BJ (cell line): Measurements from ENCODE around the gene PAK5. TPM values are rescaled to one million over a fixed set of nuclear protein-coding genes. Genes with fewer than 3 reads are reported as not detected.

Experiments used
- CTCF ChIA-PET: fragments of 350-600 bp; formaldehyde crosslinking; extraction: SDS; loops from one replicate; lab custom pipeline; 2021; ENCODE audit warnings: antibody characterized with exemption, inconsistent platforms; lab: Yijun Ruan, JAX
- POLR2A ChIA-PET: fragments of 300-600 bp; sonication (Branson Sonifier 250); formaldehyde crosslinking; extraction: SDS; loops from one replicate; lab custom pipeline; 2021; ENCODE audit warnings: antibody characterized with exemption; lab: Charles Lee
- DNase-seq: peaks from one replicate; pipeline ENCODE4 v3.0.0-alpha.2; 2011; ENCODE audit warnings: low read depth
- H3K27me3 ChIP-seq: 2 replicates; pipeline ENCODE4 v1.6.0; 2011; ENCODE audit warnings: low read length; ENCODE audit not compliant: control insufficient read depth, insufficient read depth
- H3K36me3 ChIP-seq: 2 replicates; pipeline ENCODE4 v1.5.1; 2011; ENCODE audit warnings: low read length; ENCODE audit not compliant: control insufficient read depth, insufficient read depth
- H3K4me3 ChIP-seq: 2 replicates; pipeline ENCODE4 v1.5.1; 2011; ENCODE audit warnings: low read depth, mild to moderate bottlenecking, control low read depth, low read length
- polyA plus RNA-seq: library from polyadenylated mRNA; depleted of rRNA; stranded (reverse); fragments of >200 nt; gene quantifications from 2 replicates; pipeline ENCODE4 v1.2.3, GENCODE V29; 2011
- TF ChIP-seq, protein P1 (sequence below): IDR thresholded peaks from 2 replicates; pipeline ENCODE4 v1.5.1; 2011; ENCODE audit warnings: low read depth, mild to moderate bottlenecking, control low read depth, inconsistent platforms, low read length, moderate library complexity; ENCODE audit not compliant: insufficient read depth

PAK5 gene
- polyA plus RNA-seq, 1 experiment = not detected

- TF ChIP-seq, protein P1, sequence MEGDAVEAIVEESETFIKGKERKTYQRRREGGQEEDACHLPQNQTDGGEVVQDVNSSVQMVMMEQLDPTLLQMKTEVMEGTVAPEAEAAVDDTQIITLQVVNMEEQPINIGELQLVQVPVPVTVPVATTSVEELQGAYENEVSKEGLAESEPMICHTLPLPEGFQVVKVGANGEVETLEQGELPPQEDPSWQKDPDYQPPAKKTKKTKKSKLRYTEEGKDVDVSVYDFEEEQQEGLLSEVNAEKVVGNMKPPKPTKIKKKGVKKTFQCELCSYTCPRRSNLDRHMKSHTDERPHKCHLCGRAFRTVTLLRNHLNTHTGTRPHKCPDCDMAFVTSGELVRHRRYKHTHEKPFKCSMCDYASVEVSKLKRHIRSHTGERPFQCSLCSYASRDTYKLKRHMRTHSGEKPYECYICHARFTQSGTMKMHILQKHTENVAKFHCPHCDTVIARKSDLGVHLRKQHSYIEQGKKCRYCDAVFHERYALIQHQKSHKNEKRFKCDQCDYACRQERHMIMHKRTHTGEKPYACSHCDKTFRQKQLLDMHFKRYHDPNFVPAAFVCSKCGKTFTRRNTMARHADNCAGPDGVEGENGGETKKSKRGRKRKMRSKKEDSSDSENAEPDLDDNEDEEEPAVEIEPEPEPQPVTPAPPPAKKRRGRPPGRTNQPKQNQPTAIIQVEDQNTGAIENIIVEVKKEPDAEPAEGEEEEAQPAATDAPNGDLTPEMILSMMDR = no peak
- ChIA-PET CTCF (no interaction called here), POLR2A (no interaction called here)
- no peak for DNase-seq
- no peaks in the 10 kb centered on the region for H3K36me3 ChIP-seq
- no peaks in the 10 kb centered on the region for H3K27me3 ChIP-seq
- no peak overlapping the region for H3K4me3 ChIP-seq
Observed at GRCh38 chr20:9755301-9755700, 83.6 kb downstream of the PAK5 start.

DNA sequence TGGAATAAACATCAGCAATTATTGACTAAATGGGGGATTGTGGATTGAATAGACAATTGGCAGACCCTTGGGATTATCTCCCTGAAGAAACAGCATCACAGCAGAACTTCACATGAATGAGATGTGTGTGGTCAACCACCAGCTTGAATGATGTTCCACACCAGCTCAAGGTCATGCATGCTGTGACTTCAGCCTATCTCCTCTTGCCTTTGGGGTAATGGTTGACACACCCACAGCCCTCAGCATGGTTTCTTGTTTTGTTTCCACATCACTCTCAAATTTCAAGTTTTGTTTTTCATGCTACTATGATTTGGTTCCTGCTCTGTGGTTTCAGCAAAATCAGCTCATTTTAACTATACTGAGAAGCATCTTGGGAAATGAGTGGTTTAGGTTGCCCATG, 94.3 kb downstream of the PAK5 start:
- TF ChIP-seq, protein P1 = no peak
- Histone ChIP-seq H3K4me3 (no peak overlapping the region), H3K36me3 (no peaks in the 10 kb centered on the region), H3K27me3 (no peaks in the 10 kb centered on the region)
- ChIA-PET CTCF (no interaction called here), POLR2A (no interaction called here)
- no peak for DNase-seq

GRCh38 chr20:9743871-9744270, 95.0 kb downstream of the PAK5 start:
- ChIA-PET CTCF (no interaction called here), POLR2A (no interaction called here)
- TF ChIP-seq, protein P1 = no peak
- no peak for DNase-seq
- Histone ChIP-seq H3K27me3 (no peaks in the 10 kb centered on the region), H3K4me3 (no peak overlapping the region), H3K36me3 (no peaks in the 10 kb centered on the region)

DNA sequence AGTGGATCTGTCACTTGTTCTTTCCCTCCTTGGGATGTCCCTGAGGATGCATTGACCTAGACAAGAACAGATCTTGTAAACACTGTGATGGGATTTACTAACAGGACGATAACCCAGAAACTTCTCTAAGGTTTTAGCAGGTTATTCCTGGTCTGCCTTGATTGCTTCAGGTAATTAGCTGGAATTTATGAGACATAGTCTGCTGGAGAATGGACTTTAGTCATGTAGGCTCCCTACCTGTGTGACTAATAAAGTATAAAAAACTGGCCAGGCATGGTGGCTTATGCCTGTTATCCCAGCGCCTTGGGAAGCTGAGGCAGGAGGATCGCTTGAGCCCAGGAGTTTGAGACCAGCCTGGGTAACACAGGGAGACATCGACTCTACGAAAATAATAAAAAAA, 96.1 kb downstream of the PAK5 start:
- POLR2A ChIA-PET = no interaction called here
- H3K36me3 ChIP-seq = no peaks in the 10 kb centered on the region
- H3K27me3 ChIP-seq = no peaks in the 10 kb centered on the region
- TF ChIP-seq, protein P1 = no peak
- no peak overlapping the region for H3K4me3 ChIP-seq
- DNase-seq = no peak
- CTCF ChIA-PET = no interaction called here

GRCh38 chr20:9741996-9742395, 96.9 kb downstream of the PAK5 start:
- no peak for DNase-seq
- CTCF ChIA-PET = no interaction called here
- Histone ChIP-seq H3K36me3 (no peaks in the 10 kb centered on the region), H3K4me3 (no peak overlapping the region), H3K27me3 (no peaks in the 10 kb centered on the region)
- POLR2A ChIA-PET = no interaction called here
- TF ChIP-seq, protein P1 = no peak
